GM19397 (cell line): Measurements from ENCODE around the gene CACNA1B.
"Not testable (repeated sequence)": the region's sequence is repeated elsewhere in the genome, so short reads cannot be mapped to it uniquely, and the experiment has no call there.

Experiments used
- ATAC-seq: cut with Tn5 transposase; IDR thresholded peaks from one replicate; pipeline ENCODE4 v1.9.1; 2021; ENCODE audit warnings: mild to moderate bottlenecking, moderate library complexity; ENCODE audit not compliant: unreplicated experiment

The CACNA1B gene

DNA sequence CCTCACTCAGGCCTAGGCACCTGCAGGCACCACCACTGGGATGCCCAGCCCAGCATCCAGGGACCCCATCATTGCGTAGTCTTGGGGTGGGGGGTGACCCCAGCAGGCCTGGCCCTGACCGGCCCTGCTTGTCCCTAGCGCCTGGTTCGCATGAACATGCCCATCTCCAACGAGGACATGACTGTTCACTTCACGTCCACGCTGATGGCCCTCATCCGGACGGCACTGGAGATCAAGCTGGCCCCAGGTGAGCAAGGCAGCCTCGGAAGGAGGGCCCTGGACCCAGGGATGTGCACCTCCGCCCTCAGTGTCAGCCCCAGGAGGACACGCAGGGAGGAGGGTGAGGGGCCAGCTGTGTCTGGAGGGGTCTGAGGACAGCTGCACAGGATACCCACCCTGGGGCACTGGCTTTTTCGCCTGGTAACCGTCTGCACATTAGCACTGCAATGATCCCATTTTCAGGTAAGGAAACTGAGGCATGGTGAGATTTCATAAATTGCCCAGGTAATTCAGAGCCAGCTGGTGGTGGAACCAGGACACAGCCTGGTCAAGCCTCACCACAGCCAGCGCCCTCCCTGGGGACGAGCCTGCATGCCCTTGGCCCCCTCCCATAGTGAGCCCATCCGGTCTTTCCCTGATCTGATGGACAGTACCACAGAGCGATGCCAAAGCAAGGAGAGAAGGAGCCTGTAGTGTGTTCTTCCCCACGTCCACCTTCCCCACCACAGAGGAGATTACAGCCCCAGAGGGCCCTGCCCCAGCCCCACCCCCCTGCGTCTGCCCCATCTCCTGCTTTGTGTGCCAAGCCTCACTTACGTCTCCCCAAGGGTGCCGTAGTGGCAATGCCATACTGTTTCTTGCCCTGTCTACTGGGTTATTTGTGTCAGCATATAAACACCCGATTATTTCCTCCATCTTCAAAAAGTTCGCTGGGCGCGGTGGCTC is 228.3 kb downstream of the CACNA1B start:
- ATAC-seq: no peak

DNA sequence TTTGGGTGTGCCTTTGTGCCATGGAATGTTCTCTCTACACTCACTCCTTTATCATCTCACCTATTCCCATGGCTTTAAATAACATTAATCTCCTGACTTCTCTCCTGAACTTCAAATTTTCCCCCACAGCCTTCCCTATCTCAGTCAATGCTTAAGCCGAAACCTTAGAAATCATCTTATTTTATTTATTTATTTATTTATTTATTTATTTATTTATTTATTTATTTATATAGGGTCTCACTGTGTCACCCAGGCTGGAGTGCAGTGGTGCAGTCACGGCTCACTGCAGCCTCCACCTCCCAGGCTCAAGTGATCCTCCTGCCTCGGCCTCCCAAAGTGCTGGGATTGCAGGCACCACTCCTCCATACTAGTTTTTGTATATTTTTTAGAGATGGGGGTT is 229.5 kb downstream of the CACNA1B start:
- not testable (repeated sequence) for ATAC-seq

DNA sequence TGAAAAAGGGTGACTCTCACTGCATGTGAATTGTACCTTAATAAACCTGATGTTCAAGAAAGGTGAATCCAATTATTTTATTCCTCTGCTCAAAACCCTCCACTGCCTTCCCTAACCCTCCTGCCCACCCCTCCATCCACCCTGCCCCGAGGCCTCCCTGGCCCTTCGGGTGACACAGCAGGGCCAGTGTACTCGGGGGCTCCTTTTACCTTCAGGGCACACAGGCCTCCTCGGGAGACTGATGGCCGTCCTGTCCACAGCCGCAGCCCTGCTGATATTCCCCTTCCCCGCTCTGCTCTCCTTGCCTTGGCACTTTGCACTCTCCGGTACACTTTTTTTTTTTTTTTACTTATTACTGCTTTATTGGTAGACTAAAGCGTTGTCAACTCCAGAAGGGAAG is 234.0 kb downstream of the CACNA1B start:
- ATAC-seq: no peak

DNA sequence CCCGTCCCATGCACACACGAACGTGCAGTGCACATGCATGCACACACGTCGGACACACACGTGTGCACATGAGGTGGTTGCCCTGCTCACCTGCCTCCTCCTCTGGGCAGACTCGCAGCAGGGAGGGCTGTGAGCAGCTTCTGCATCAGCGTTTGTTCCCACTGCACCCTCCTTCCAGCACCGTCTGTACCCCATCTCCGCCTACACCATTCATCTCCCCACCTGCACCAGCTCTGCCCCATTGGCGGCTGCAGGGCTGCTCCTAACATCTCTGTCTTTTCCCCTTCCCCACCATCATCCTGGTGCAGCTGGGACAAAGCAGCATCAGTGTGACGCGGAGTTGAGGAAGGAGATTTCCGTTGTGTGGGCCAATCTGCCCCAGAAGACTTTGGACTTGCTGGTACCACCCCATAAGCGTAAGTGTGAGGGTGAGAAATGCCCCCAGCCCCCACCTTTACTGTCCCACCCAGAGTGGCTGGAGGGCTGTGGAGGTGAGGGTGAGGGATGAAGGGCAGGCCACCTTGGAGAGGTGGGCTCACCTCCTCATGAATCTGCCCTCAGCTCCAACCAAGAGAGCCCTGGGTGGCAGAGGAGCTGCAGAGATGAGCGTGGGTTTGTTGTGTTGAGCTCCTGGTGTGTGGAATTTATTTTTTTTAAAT is 234.6 kb downstream of the CACNA1B start:
- ATAC-seq: no peak

DNA sequence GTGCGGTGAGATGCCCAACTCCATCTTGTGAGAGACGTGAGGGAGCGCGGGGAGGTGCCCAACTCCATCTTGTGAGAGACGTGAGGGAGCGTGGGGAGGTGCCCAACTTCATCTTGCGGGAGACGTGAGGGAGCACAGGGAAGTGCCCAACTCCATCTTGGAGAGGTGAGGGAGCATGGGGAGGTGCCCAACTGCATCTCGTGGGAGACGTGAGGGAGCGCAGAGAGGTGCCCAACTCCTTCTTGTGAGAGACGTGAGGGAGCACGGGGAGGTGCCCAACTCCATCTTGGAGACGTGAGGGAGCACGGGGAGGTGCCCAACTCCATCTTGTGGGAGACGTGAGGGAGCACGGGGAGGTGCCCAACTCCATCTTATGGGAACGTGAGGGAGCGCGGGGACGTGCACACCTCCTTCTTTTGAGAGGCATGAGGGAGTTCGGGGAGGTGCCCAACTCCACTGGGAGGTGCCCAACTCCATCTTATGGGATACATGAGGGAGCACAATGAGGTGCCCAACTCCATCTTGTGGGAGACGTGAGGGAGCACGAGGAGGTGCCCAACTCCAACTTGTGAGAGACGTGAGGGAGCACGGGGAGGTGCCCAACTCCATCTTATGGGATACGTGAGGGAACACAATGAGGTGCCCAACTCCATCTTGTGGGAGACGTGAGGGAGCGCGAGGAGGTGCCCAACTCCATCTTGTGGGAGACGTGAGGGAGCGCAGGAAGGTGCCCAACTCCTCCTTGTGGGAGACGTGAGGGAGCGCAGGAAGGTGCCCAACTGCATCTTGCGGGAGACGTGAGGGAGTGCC is 235.4 kb downstream of the CACNA1B start:
- no peak for ATAC-seq

DNA sequence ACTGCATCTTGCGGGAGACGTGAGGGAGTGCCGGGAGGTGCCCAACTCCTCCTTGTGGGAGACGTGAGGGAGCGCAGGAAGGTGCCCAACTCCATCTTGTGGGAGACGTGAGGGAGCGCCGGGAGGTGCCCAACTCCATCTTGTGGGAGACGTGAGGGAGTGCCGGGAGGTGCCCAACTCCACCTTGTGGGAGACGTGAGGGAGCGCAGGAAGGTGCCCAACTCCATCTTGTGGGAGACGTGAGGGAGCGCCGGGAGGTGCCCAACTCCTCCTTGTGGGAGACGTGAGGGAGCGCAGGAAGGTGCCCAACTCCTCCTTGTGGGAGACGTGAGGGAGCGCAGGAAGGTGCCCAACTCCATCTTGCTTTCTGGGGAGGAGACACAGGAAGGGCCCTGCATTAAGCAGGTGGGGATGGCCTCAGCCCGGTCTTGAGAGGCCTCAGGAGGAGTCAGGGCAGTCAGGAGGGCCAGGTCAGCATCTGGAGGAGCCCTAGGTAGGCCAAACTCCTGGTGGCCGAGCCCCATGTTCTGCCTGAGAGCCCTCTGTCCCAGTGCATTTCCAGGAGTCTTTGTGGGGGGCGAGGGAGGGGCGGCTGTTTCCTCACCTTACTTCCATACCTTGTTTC is 236.2 kb downstream of the CACNA1B start:
- ATAC-seq: not testable (repeated sequence)

DNA sequence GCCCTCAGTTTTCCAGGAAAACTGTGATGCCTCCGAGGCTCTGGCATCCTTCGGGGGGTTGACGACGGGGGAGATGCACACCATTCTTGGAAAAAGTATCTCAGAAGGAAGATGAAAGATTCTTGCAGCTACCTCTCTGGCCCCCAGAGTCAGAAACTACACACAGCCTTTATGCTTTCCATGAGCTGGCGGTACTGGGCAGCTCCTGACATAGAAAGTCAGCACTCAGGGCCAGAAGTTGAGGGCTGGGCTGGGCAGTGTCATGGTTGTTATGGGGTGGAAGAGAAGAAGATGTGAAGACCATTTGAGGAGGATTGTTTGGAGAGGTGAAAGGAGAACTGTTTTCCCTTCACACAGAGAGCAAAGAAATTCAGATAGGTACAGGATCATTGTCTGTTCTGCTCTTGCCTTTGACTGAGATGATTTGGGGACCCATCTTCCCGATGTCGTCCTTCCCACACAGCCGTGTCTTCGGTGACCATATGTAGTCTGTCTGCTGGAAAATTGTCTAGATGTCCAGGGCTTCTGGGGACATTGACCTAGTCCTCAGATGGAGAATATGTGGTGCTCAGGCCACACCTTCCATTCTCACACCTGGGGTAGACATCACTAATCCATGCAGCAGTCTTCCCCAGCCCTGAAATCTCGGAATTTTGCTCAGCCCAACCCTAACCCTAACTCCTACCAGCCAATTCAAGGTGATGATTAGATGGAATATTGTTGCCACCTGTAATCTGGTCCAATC is 237.1 kb downstream of the CACNA1B start:
- no peak for ATAC-seq

DNA sequence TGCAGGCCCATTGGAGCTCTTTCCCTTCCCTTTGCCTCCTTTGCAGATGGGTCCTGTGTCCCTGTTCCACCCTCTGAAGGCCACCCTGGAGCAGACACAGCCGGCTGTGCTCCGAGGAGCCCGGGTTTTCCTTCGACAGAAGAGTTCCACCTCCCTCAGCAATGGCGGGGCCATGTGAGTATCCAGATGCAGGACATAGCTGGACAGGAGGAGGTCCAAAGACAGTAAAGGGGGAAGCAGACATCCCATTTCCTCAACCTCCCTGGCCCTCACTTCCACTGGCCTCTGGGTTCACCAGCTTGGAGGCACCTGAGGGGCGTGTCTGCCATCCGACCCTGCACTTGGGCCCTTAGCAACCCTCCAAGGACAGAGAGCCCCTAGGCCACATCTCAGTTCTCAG is 237.9 kb downstream of the CACNA1B start:
- no peak for ATAC-seq

DNA sequence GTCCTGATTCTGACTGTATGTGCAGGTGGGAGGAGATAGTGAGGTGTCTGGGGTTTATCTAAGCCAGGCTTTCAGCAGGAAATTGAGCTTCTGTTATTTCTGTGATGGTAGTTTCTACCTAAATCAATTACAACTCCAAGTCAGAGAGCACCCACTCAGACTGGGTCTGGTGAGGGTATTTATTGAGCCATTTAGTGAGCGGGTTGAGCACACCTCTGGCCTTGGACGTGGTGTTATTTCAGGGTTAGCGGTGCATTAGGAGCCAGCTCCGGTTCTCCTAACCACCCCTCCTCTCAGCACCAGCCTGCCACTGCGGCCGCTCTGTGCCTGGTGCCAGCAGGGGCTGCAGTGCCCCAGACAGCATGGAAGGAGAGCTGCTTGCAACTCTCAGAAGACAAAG is 238.9 kb downstream of the CACNA1B start:
- no peak for ATAC-seq

DNA sequence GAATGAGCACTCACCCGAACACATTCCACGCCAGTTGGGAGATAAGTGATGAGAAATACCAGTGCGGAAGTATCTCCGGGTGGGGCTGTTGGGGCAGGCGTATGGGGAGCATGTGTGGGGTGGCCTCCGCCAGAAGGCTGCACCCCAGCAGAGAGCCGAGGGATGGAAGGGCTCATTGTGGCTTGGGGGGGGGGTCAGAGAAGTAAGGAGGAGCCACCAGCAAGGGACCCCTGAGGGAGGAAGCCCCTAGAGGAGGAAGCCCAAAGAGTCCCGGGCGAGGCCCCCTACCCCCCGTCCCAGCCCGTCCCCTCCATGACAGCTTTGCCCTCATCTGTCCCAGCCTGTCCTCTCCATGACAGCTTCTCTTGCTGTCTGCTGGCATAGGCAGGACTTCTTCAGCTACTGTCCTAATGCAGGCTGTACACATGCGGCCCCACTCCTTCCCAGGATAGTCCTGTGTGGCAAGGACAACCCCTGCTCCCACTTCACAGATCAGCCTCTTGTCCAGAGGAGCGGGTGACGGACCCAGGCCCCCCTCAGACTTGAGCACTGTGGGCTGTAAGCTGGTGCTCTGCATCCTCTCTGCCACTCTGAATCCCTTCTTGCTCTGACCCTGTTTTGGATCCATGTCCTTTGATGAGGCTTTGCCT is 239.6 kb downstream of the CACNA1B start:
- no peak for ATAC-seq

DNA sequence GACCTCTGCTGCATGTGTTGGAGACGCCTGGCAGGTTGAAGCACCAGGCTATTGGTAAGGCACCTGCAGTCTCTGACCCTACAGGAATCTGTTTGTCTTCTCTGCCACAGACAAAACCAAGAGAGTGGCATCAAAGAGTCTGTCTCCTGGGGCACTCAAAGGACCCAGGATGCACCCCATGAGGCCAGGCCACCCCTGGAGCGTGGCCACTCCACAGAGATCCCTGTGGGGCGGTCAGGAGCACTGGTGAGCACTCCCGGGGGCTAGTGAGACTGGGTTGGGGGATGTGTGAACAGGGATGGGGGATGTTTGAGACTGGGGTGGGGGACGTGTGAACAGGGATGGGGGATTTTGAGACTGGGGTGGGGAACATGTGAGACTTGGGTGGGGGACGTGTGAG is 240.3 kb downstream of the CACNA1B start:
- ATAC-seq: no peak

DNA sequence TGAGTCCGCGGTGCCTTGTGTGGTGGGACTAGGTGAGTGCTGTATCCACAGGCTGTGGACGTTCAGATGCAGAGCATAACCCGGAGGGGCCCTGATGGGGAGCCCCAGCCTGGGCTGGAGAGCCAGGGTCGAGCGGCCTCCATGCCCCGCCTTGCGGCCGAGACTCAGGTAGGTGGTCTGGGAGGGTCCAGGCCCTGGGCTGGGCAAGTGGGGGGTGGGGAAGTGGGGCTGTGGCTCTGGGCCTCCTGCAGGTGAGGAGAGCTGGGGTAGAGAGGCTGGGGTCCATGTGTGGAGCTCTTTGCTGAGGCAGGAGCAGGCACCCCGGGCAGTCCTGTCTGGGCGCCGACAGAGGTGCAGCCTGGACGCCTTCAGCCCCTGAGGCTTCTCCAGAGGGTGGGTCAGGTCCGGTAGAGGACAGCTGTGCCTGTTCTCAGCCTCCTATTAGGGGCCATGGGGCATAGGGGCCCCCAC is 241.1 kb downstream of the CACNA1B start:
- no peak for ATAC-seq

DNA sequence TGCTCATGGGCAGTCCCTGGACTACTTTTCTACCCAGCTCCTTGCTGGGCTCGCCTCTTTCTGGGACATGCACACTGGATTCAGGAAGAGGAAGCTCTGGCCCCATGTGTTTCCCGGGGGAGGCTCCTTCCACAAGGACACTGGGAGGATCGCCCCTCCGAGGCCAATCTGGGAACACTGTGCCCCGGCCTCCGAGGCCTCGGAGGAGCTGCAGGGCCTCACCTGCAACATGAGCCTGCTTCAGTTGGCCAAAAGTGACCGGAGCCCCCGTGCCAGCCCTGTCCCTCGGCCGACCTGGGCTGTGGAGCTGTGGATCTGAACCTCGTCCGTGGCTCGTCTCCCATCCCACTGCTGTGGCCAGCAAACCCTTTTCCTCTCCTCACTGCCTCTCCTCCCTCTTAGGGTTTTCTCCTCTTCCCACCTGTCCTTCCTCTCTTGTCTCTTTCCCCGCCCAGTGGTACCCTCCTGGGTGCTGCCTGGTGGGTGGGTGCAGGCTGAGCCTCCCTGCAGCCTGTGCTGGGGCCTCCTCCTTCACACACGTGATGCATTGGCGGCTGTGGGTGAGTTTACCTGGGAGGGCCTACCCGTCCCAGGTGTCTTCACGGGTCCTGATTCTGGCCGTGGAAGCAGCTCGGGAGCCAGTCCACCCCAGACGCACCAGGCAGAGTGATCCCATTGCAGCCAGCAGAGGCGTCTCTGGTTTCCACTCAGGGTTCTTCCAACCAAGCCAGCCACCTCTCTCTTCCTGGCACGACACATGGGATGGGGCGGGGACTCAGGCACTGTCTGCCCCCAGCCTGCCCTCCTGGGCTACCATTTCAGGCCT is 241.8 kb downstream of the CACNA1B start:
- no peak for ATAC-seq

DNA sequence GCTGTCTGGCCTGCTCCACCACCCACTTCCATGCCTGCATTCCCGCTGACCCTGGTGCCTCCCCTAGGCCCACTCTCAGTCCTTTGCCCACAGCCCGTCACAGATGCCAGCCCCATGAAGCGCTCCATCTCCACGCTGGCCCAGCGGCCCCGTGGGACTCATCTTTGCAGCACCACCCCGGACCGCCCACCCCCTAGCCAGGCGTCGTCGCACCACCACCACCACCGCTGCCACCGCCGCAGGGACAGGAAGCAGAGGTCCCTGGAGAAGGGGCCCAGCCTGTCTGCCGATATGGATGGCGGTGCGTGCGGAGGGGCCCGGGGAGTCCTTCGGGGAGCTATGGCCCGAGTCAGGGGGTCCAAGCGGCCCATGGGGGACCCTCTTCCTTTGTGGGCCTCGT is 242.5 kb downstream of the CACNA1B start:
- ATAC-seq: no peak

DNA sequence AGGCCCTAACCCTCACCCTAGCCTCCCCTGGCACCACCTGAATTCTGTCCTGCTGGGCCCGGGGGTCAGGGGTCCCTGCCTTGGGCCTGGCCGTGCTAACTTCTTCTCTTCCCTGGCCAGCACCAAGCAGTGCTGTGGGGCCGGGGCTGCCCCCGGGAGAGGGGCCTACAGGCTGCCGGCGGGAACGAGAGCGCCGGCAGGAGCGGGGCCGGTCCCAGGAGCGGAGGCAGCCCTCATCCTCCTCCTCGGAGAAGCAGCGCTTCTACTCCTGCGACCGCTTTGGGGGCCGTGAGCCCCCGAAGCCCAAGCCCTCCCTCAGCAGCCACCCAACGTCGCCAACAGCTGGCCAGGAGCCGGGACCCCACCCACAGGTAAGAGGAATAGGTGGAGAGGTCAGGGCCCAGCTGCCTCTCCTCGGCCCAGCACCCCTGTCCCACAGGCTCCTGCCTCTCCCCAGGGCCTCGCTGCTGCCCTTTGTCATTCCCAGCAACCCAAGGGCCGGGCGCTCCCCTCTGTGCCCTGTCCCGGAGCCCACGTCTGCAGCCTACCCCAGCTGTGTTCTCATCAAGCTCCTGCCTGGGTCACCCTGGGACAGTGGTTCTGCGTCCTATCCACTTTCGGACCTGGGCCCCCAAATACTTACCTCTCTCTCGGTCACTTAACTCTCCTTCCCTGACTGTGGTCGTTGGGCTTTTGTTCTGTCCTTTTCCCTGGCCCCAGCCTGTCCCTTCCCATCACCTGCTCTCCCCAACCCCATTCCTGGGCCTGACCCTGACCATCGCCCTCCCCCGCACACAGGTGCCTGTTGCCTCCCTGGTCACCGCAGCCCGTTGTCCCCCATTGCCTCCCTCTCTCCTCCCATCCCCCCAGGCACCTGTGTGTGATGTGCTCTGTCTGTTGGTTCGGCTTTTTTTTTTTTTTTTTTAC is 243.2 kb downstream of the CACNA1B start:
- ATAC-seq: no peak

DNA sequence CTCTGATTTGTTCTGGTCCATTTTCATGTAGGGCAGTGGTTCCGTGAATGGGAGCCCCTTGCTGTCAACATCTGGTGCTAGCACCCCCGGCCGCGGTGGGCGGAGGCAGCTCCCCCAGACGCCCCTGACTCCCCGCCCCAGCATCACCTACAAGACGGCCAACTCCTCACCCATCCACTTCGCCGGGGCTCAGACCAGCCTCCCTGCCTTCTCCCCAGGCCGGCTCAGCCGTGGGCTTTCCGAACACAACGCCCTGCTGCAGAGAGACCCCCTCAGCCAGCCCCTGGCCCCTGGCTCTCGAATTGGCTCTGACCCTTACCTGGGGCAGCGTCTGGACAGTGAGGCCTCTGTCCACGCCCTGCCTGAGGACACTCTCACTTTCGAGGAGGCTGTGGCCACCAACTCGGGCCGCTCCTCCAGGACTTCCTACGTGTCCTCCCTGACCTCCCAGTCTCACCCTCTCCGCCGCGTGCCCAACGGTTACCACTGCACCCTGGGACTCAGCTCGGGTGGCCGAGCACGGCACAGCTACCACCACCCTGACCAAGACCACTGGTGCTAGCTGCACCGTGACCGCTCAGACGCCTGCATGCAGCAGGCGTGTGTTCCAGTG is 244.0 kb downstream of the CACNA1B start:
- no peak for ATAC-seq

DNA sequence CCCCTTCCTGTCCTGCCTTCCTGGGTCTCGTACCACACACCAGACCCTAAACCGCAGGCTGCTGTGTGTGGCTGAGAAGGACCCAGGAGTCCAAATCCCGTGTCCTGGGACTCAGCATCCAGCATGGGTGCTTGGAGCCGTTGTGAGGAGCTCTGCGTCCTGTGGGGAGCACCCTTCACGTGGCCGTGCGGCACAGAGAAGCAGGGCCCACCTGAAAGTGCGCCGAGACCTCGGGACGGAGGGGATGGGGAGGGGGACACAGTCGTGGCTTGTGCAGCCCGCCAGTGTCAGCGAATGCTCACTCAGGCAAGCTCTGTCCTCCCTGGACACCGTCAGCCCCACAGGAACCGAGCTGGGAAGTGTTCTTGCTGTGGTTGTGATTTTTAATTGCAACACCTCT is 244.6 kb downstream of the CACNA1B start:
- ATAC-seq: no peak
